ENCODE measurements around the gene SKIC8. TPM values are rescaled to one million over a fixed set of nuclear protein-coding genes. Genes with fewer than 3 reads are reported as not detected.

The SKIC8 gene
- total RNA-seq, 1 donor from 2014 or later = 43.6 TPM

GRCh38 chr15:78321786-78322185 lies 22.4 kb upstream of the SKIC8 start:
- Mint-ChIP-seq H3K4me3 (ENCODE audit: unreplicated experiment) (no peak overlapping the region), H3K9me3 (ENCODE audit: unreplicated experiment) (no peaks in the 10 kb centered on the region), H3K36me3 (ENCODE audit: low read depth, unreplicated experiment) (no peaks in the 10 kb centered on the region), H3K27ac (ENCODE audit: unreplicated experiment) (no peak overlapping the region), H3K4me1 (ENCODE audit: low read depth, unreplicated experiment) (peaks cover 8% of the 10 kb centered on the region), H3K27me3 (ENCODE audit: low read depth, unreplicated experiment) (peaks cover 8% of the 10 kb centered on the region)
- no peaks in the 10 kb centered on the region for H4K20me1 ChIP-seq (ENCODE audit: insufficient read depth, low read length)
- H2AFZ ChIP-seq (ENCODE audit: low read depth, low read length) = peak overlapping the region; percentile 98
- peak overlapping the region; percentile 70 for H3K9ac ChIP-seq (ENCODE audit: low read length)
- TF ChIP-seq EZH2 (IDR thresholded peaks at IDR 0.05; ENCODE audit: insufficient read depth, low read length) (no peak), CTCF (IDR thresholded peaks at IDR 0.05; ENCODE audit: insufficient read depth, low read depth, low read length) (no peak)
- H3K27me3 ChIP-seq (ENCODE audit: insufficient read depth, low read length) = no peaks in the 10 kb centered on the region
- peak overlapping the region; percentile 60 for H3K4me2 ChIP-seq (ENCODE audit: low read length)
- H3K4me1 ChIP-seq (ENCODE audit: insufficient read depth, low read length) = peaks cover 17% of the 10 kb centered on the region
- no peaks in the 10 kb centered on the region for H3K36me3 ChIP-seq (ENCODE audit: insufficient read depth, low read length)
- FAIRE-seq = no peak
- no peak overlapping the region for H3K4me3 ChIP-seq (ENCODE audit: insufficient read depth, low read depth, low read length)
- DNase-seq (ENCODE audit: low read depth) = no peak
- no peaks in the 10 kb centered on the region for H3K79me2 ChIP-seq (ENCODE audit: insufficient read depth, low read length)
- peak overlapping the region; percentile 72 for H3K27ac ChIP-seq (ENCODE audit: low read depth, low read length)
- no peaks in the 10 kb centered on the region for H3K9me3 ChIP-seq (ENCODE audit: insufficient read depth, low read depth, low read length)

GRCh38 chr15:78321041-78321570 lies 21.7 kb upstream of the SKIC8 start:
- no peak overlapping the region for H3K27ac ChIP-seq (ENCODE audit: low read depth, low read length)
- Mint-ChIP-seq H3K9me3 (ENCODE audit: unreplicated experiment) (no peaks in the 10 kb centered on the region), H3K36me3 (ENCODE audit: low read depth, unreplicated experiment) (no peaks in the 10 kb centered on the region), H3K27ac (ENCODE audit: unreplicated experiment) (no peak overlapping the region), H3K4me1 (ENCODE audit: low read depth, unreplicated experiment) (peaks cover 8% of the 10 kb centered on the region), H3K27me3 (ENCODE audit: low read depth, unreplicated experiment) (peaks cover 10% of the 10 kb centered on the region), H3K4me3 (ENCODE audit: unreplicated experiment) (no peak overlapping the region)
- H2AFZ ChIP-seq (ENCODE audit: low read depth, low read length) = no peak overlapping the region
- no peaks in the 10 kb centered on the region for H4K20me1 ChIP-seq (ENCODE audit: insufficient read depth, low read length)
- TF ChIP-seq CTCF (IDR thresholded peaks at IDR 0.05; ENCODE audit: insufficient read depth, low read depth, low read length) = no peak
- no peak for TF ChIP-seq EZH2 (IDR thresholded peaks at IDR 0.05; ENCODE audit: insufficient read depth, low read length)
- no peaks in the 10 kb centered on the region for H3K27me3 ChIP-seq (ENCODE audit: insufficient read depth, low read length)
- H3K36me3 ChIP-seq (ENCODE audit: insufficient read depth, low read length) = no peaks in the 10 kb centered on the region
- H3K4me2 ChIP-seq (ENCODE audit: low read length) = no peak overlapping the region
- H3K4me1 ChIP-seq (ENCODE audit: insufficient read depth, low read length) = peaks cover 17% of the 10 kb centered on the region
- FAIRE-seq = no peak
- DNase-seq (ENCODE audit: low read depth) = no peak
- no peaks in the 10 kb centered on the region for H3K9me3 ChIP-seq (ENCODE audit: insufficient read depth, low read depth, low read length)
- H3K79me2 ChIP-seq (ENCODE audit: insufficient read depth, low read length) = no peaks in the 10 kb centered on the region
- no peak overlapping the region for H3K9ac ChIP-seq (ENCODE audit: low read length)
- H3K4me3 ChIP-seq (ENCODE audit: insufficient read depth, low read depth, low read length) = no peak overlapping the region

GRCh38 chr15:78320183-78320582 lies 20.8 kb upstream of the SKIC8 start:
- no peaks in the 10 kb centered on the region for H4K20me1 ChIP-seq (ENCODE audit: insufficient read depth, low read length)
- H3K27ac ChIP-seq (ENCODE audit: low read depth, low read length) = no peak overlapping the region
- DNase-seq (ENCODE audit: low read depth) = no peak
- Mint-ChIP-seq H3K27me3 (ENCODE audit: low read depth, unreplicated experiment) (peaks cover 10% of the 10 kb centered on the region), H3K27ac (ENCODE audit: unreplicated experiment) (no peak overlapping the region), H3K9me3 (ENCODE audit: unreplicated experiment) (no peaks in the 10 kb centered on the region), H3K4me1 (ENCODE audit: low read depth, unreplicated experiment) (peaks cover 6% of the 10 kb centered on the region), H3K4me3 (ENCODE audit: unreplicated experiment) (no peak overlapping the region), H3K36me3 (ENCODE audit: low read depth, unreplicated experiment) (no peaks in the 10 kb centered on the region)
- H3K27me3 ChIP-seq (ENCODE audit: insufficient read depth, low read length) = no peaks in the 10 kb centered on the region
- no peak for TF ChIP-seq EZH2 (IDR thresholded peaks at IDR 0.05; ENCODE audit: insufficient read depth, low read length)
- no peak for TF ChIP-seq CTCF (IDR thresholded peaks at IDR 0.05; ENCODE audit: insufficient read depth, low read depth, low read length)
- no peaks in the 10 kb centered on the region for H3K79me2 ChIP-seq (ENCODE audit: insufficient read depth, low read length)
- no peaks in the 10 kb centered on the region for H3K36me3 ChIP-seq (ENCODE audit: insufficient read depth, low read length)
- H2AFZ ChIP-seq (ENCODE audit: low read depth, low read length) = no peak overlapping the region
- FAIRE-seq = no peak
- H3K4me2 ChIP-seq (ENCODE audit: low read length) = no peak overlapping the region
- H3K9me3 ChIP-seq (ENCODE audit: insufficient read depth, low read depth, low read length) = no peaks in the 10 kb centered on the region
- no peak overlapping the region for H3K9ac ChIP-seq (ENCODE audit: low read length)
- H3K4me1 ChIP-seq (ENCODE audit: insufficient read depth, low read length) = peaks cover 15% of the 10 kb centered on the region
- H3K4me3 ChIP-seq (ENCODE audit: insufficient read depth, low read depth, low read length) = no peak overlapping the region

All from astrocyte (in vitro differentiated cells and primary cell).